B cell (primary cell): ENCODE data around the gene B4GALT1.

Experiments
- EZH2 ChIP-seq: IDR thresholded peaks from 2 replicates; pipeline ENCODE4 v1.6.1; 2012; ENCODE audit warnings: borderline replicate concordance, low read depth, mild to moderate bottlenecking, moderate library complexity, low read length; ENCODE audit not compliant: insufficient read depth, poor library complexity, severe bottlenecking
- TF ChIP-seq, protein P1 (sequence below): fragments of 200-600 bp; IDR thresholded peaks from one replicate; pipeline ENCODE4 v1.8.0; 2022; ENCODE audit warnings: antibody characterized with exemption, mild to moderate bottlenecking

DNA sequence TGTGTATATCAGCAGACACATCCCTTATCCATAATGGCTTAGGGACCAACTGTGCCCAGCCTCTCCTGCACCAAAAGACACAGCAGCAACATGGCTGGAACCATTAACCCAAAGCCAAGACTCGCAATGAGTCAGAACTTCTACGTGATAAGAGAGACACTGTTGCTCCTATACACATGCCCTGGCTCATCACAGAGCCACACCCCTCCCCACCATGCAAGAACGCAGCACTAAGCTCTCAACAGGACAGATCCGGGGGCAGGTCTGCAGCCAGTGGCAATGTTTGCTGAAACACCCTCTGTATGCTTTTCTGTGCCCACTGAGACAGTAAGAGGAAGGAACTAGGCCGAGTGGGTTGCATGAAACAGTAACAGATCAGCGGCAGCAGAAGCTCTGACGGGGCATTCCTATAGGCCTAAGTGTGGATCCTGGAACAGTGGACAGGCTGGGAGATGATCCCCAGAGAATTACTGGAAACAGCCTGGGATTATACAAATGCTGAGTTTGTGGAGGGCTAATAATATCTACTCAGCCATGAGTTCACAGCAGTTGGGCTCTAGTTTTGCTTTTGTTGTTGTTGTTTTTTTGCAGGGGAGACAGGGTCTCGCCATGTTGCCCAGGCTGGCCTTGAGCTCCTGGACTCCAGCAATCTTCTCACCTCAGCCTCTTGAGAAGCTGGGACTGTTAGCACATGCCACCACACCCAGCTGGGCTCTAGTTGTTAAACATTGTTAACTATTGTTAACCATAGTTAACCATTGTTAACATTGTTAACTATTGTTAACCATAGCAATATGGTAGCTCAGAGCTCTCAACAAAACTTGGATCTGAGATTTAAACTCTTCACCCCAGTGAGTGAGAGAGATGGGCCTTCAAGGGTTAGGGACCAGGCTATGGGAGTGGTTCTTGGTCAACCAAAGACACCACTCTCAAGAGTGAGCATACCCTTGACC lies 41.0 kb downstream of the B4GALT1 start:
- TF ChIP-seq, protein P1, sequence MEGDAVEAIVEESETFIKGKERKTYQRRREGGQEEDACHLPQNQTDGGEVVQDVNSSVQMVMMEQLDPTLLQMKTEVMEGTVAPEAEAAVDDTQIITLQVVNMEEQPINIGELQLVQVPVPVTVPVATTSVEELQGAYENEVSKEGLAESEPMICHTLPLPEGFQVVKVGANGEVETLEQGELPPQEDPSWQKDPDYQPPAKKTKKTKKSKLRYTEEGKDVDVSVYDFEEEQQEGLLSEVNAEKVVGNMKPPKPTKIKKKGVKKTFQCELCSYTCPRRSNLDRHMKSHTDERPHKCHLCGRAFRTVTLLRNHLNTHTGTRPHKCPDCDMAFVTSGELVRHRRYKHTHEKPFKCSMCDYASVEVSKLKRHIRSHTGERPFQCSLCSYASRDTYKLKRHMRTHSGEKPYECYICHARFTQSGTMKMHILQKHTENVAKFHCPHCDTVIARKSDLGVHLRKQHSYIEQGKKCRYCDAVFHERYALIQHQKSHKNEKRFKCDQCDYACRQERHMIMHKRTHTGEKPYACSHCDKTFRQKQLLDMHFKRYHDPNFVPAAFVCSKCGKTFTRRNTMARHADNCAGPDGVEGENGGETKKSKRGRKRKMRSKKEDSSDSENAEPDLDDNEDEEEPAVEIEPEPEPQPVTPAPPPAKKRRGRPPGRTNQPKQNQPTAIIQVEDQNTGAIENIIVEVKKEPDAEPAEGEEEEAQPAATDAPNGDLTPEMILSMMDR: no peak
- no peak for TF ChIP-seq EZH2
